NB4 (cell line): ENCODE results near the gene CUTA.

Experiments used
- DNase-seq: peaks from one replicate; pipeline ENCODE4 v3.0.0; 2010; ENCODE audit warnings: low read depth
- H3K4me3 ChIP-seq: one replicate; pipeline ENCODE4 v1.5.1; 2011; ENCODE audit warnings: mild to moderate bottlenecking, low read depth, low read length, moderate library complexity
- MYC ChIP-seq: IDR thresholded peaks from 2 replicates; pipeline ENCODE4 v1.6.1; 2011; ENCODE audit warnings: low read depth, low read length
- POLR2A ChIP-seq: IDR thresholded peaks from 2 replicates; pipeline ENCODE4 v1.6.1; 2011; ENCODE audit warnings: mild to moderate bottlenecking; ENCODE audit not compliant: insufficient read length; ENCODE audit errors: extremely low read depth
- TF ChIP-seq, protein P1 (sequence below): IDR thresholded peaks from 2 replicates; pipeline ENCODE4 v1.6.1; 2011; ENCODE audit warnings: low read depth, low read length
- TF ChIP-seq, protein P2 (sequence below): IDR thresholded peaks from one replicate; pipeline ENCODE4 v1.5.1; 2012; ENCODE audit warnings: low read depth, low read length

The CUTA gene

DNA sequence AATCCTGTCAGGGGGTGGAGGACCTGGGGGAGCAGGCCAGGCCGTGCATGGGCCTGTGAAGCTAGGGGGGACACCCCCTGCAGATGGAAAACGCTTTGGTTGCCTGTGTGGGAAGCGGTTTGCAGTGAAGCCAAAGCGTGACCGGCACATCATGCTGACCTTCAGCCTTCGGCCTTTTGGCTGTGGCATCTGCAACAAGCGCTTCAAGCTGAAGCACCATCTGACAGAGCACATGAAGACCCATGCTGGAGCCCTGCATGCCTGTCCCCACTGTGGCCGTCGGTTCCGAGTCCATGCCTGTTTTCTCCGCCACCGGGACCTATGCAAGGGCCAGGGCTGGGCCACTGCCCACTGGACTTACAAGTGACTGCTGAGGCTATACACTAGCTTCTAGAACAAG lies 38.2 kb upstream of the CUTA start:
- no peak for DNase-seq
- TF ChIP-seq, protein P1, sequence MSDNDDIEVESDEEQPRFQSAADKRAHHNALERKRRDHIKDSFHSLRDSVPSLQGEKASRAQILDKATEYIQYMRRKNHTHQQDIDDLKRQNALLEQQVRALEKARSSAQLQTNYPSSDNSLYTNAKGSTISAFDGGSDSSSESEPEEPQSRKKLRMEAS, result no peak
- TF ChIP-seq POLR2A, result no peak
- TF ChIP-seq MYC, result no peak
- TF ChIP-seq, protein P2, sequence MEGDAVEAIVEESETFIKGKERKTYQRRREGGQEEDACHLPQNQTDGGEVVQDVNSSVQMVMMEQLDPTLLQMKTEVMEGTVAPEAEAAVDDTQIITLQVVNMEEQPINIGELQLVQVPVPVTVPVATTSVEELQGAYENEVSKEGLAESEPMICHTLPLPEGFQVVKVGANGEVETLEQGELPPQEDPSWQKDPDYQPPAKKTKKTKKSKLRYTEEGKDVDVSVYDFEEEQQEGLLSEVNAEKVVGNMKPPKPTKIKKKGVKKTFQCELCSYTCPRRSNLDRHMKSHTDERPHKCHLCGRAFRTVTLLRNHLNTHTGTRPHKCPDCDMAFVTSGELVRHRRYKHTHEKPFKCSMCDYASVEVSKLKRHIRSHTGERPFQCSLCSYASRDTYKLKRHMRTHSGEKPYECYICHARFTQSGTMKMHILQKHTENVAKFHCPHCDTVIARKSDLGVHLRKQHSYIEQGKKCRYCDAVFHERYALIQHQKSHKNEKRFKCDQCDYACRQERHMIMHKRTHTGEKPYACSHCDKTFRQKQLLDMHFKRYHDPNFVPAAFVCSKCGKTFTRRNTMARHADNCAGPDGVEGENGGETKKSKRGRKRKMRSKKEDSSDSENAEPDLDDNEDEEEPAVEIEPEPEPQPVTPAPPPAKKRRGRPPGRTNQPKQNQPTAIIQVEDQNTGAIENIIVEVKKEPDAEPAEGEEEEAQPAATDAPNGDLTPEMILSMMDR, result no peak
- H3K4me3 ChIP-seq, result no peak overlapping the region

DNA sequence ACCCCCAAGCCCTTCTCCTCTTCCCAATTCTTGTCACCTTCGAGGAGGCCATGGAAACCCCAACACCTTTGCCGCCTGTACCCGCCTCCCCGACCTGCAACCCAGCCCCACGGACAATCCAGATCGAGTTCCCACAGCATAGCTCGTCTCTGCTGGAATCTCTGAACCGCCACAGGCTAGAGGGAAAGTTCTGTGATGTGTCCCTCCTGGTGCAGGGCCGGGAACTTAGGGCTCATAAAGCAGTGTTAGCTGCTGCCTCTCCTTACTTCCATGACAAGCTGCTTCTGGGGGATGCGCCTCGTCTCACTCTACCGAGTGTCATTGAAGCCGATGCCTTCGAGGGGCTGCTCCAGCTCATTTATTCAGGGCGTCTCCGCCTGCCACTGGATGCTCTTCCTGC lies 37.1 kb upstream of the CUTA start:
- H3K4me3 ChIP-seq, result peak overlapping the region; percentile 88
- no peak for DNase-seq
- TF ChIP-seq, protein P2, result no peak
- TF ChIP-seq MYC (no peak), POLR2A (no peak)
- TF ChIP-seq, protein P1, result no peak

DNA sequence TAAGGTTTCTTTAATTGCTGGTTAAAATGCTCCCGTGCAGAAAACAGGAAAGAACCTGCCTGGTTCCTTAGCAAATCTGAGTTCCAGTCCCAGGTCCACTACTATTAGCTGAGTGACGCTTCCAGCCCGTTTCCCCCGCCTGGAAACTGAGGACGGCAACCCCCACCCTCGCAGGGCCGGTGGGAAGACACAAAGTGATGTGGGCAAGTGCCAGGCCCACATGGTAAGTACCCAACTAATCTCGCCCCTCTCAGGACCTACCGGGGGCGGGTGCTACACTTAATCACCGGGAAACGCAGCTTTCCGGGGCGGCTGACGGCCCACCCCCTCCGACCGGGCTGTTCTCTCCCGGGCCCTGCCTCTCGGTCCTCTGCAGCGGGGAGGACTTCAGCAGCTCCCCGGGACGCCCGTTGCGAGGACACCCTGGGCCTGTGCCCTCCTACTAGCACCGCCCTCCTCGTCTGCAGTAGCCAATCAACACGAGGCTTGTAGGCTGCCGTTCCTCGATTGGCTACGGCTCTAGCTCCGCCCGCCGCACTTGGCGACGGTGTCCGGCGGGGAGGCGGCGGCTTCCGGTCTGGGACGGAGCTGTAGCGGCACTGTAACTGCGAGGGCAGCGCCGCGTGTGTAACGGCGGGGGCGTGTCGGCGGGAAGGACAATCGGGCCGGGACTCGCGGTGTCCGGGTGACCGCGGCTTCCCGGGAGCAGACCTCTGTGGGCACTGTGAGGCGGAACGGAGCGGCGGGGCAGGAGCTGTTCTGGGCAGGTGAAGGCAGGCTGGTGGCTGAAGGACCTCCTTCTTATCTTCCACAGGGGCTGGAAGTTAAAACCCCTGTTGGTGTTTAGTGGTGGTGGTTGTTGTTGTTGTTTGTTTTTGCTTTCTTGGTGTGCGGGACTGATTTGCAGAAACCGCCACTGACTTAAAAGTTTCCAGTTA lies 36.4 kb upstream of the CUTA start, which contains the start of gene ZBTB9:
ZBTB9 (plus strand) TSS at position 568 of the 938 bp plus-strand sequence. CDS start 525 bp downstream, outside the sequence.
- DNase-seq, result peak; percentile 98
- TF ChIP-seq POLR2A, result peak; percentile 86
- TF ChIP-seq MYC, result peak; percentile 63; the same call in 1 of the 2 replicates
- TF ChIP-seq, protein P2, result no peak
- TF ChIP-seq, protein P1, result peak; percentile 89
- peak within 1 kb of the TSS; percentile 91 for H3K4me3 ChIP-seq

DNA sequence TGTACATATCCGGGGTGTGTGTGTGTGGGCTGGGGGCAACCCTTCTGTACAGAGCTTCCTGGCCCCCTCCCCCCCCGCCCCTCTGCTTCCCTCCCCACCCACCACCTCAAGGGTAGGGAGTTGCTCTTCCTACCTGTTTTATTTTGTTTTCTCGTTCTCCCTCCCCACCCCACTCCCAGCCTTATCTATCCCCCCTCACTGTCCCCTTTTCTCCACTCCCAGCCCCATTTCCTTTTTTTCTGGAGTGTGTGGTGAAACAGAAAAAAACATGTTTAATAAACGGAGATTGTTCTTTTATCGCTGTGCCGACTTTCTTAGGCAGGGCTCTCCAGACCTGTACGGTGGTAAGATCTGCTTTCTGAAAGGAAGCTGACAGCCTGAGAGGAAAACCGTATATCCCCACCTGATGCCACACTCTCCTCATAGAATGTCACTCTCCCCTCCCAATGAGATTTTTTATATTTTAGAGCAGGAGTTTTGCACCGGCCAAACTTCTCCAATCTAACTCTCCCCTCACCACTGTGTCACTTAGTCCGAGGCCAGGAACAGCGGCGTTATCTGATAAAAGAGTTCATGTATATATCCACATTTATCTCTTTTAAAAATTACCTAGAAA lies 35.6 kb upstream of the CUTA start:
- TF ChIP-seq, protein P1, result no peak
- TF ChIP-seq, protein P2, result no peak
- TF ChIP-seq MYC (no peak), POLR2A (no peak)
- peak overlapping the region; percentile 91 for H3K4me3 ChIP-seq
- DNase-seq, result peak; percentile 38

DNA sequence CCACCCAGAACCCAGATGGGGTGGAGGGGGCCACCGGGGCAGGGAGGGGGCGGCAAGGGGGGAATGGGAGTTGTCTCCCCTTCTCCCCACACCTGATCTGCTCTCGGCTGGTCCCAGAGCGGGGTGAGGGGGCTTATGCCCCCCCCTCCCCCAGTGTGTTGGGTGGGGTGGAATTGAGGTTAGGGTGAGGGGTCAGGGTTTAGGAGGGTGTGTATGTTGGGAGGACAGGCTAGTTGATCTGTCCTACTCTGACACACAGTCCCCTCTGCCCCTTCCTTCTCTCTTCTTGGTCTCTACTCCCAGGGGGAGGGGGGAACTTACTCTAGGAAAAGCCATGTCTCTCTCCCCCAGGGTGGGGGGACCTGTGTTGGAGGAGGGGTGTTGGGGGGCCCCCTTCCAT lies 34.6 kb upstream of the CUTA start:
- TF ChIP-seq, protein P1, result no peak
- TF ChIP-seq MYC (no peak), POLR2A (no peak)
- TF ChIP-seq, protein P2, result no peak
- no peak for DNase-seq
- no peak overlapping the region for H3K4me3 ChIP-seq
